Ishikawa (cell line): Measurements from ENCODE around the gene DENND4A.

ENCODE experiments used
- CEBPB ChIP-seq: IDR thresholded peaks from 2 replicates; pipeline ENCODE4 v1.6.1; 2012
- CREB1 ChIP-seq: IDR thresholded peaks from 2 replicates; pipeline ENCODE4 v1.6.1; 2012; ENCODE audit warnings: low read depth
- EGR1 ChIP-seq: IDR thresholded peaks from 2 replicates; pipeline ENCODE4 v1.6.1; 2012
- EP300 ChIP-seq: IDR thresholded peaks from 2 replicates; pipeline ENCODE4 v1.6.1; 2012; ENCODE audit warnings: borderline replicate concordance
- FOXM1 ChIP-seq: IDR thresholded peaks from 2 replicates; pipeline ENCODE4 v1.6.1; 2012; ENCODE audit warnings: low read depth, borderline replicate concordance
- NFIC ChIP-seq: IDR thresholded peaks from 2 replicates; pipeline ENCODE4 v1.6.1; 2012
- RAD21 ChIP-seq: IDR thresholded peaks from 2 replicates; pipeline ENCODE4 v1.6.1; 2012; ENCODE audit warnings: low read depth
- TAF1 ChIP-seq: IDR thresholded peaks from 2 replicates; pipeline ENCODE4 v1.6.1; 2012; ENCODE audit warnings: low read depth, mild to moderate bottlenecking
- TCF12 ChIP-seq: IDR thresholded peaks from 2 replicates; pipeline ENCODE4 v1.6.1; 2012; ENCODE audit warnings: low read depth
- TEAD4 ChIP-seq: IDR thresholded peaks from 2 replicates; pipeline ENCODE4 v1.6.1; 2012
- YY1 ChIP-seq: IDR thresholded peaks from 2 replicates; pipeline ENCODE4 v1.6.1; 2012; ENCODE audit warnings: low read depth
- ZBTB7A ChIP-seq: IDR thresholded peaks from 2 replicates; pipeline ENCODE4 v1.6.1; 2012; ENCODE audit warnings: low read depth
- TF ChIP-seq, protein P1 (sequence below): IDR thresholded peaks from 2 replicates; pipeline ENCODE4 v1.6.1; 2012
- TF ChIP-seq, protein P2 (sequence below): IDR thresholded peaks from 2 replicates; pipeline ENCODE4 v1.6.1; 2012
- TF ChIP-seq, protein P3 (sequence below): IDR thresholded peaks from 2 replicates; pipeline ENCODE4 v1.6.1; 2012; ENCODE audit warnings: low read depth, mild to moderate bottlenecking

The DENND4A gene

DNA sequence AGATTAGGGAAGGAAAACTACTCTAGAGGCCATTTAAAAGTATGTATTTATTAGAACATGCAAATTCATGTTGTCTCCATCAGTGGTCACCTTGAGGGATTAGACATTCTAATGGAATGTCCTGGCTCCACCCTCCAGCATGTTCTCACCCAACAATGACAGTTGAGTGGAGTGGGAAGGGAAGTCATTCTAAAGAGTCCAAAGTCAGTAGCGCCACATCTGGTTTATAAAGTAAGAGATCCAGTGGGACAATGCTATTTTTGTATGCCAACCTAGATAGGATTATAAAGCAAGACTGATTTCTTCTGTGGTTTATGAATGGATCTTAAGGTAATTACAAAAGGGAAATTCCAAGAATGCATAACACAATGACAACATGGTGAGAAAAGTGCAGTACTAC lies 137.1 kb downstream of the DENND4A start:
- TF ChIP-seq EGR1, result no peak
- TF ChIP-seq TAF1, result no peak
- TF ChIP-seq, protein P1, sequence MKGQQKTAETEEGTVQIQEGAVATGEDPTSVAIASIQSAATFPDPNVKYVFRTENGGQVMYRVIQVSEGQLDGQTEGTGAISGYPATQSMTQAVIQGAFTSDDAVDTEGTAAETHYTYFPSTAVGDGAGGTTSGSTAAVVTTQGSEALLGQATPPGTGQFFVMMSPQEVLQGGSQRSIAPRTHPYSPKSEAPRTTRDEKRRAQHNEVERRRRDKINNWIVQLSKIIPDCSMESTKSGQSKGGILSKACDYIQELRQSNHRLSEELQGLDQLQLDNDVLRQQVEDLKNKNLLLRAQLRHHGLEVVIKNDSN, result no peak

DNA sequence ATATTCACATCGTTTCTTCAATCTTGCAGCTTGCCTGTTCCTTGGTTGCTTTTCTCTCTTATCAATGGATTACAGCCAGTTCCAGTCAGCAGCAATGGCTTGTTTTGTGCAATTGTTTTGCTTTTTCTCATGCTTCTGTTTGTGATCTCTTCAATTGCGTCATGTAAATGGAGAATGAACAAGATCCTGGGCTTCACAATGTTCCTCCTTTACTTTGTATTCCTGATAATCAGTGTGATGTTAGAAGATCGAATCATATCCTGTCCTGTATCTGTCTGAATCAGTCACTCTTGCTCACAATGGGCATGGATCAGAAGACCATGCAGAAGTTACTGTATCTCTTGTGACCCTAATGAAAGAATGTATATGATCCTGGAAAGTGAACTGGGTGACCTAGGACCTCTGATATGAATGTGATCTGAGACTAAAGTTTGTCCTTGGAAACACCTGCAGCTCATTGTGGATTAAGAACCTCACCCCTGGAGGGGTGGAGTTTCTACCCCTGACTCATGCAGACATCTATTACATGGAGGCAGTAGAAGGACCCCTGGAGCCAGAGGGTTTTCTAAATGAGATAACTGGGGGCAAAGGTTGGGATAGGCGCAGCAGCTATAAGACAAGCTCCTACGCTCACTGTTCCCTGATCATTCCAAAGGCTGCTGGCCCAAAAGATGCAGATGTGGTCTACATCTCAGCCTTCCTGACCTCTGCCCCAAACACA lies 138.1 kb downstream of the DENND4A start:
- TF ChIP-seq RAD21, result no peak
- TF ChIP-seq CEBPB, result no peak
- no peak for TF ChIP-seq EP300
- TF ChIP-seq, protein P1, result no peak
- TF ChIP-seq TCF12, result no peak
- no peak for TF ChIP-seq FOXM1
- TF ChIP-seq, protein P2, sequence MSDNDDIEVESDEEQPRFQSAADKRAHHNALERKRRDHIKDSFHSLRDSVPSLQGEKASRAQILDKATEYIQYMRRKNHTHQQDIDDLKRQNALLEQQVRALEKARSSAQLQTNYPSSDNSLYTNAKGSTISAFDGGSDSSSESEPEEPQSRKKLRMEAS, result no peak
- TF ChIP-seq CREB1, result no peak
- no peak for TF ChIP-seq YY1
- TF ChIP-seq NFIC, result no peak

DNA sequence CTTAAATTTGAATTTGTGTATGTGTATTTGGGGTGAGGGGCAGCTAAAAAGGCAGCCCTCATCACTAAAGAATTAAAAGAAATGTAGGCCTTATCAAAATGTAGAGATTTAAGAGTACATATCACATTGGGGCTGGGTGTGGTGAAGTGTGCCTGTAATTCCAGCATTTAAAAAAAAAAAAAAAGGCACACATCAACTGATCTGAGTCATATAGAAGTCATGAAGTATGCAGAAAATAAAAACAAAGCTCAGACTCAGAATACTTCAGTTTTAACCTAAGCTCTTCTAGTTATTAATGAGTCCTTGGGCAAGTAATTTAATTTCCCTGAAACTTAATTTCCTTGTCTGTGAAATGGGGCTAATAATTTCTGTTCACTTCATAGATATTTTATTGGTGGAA lies 138.8 kb downstream of the DENND4A start:
- TF ChIP-seq, protein P3, sequence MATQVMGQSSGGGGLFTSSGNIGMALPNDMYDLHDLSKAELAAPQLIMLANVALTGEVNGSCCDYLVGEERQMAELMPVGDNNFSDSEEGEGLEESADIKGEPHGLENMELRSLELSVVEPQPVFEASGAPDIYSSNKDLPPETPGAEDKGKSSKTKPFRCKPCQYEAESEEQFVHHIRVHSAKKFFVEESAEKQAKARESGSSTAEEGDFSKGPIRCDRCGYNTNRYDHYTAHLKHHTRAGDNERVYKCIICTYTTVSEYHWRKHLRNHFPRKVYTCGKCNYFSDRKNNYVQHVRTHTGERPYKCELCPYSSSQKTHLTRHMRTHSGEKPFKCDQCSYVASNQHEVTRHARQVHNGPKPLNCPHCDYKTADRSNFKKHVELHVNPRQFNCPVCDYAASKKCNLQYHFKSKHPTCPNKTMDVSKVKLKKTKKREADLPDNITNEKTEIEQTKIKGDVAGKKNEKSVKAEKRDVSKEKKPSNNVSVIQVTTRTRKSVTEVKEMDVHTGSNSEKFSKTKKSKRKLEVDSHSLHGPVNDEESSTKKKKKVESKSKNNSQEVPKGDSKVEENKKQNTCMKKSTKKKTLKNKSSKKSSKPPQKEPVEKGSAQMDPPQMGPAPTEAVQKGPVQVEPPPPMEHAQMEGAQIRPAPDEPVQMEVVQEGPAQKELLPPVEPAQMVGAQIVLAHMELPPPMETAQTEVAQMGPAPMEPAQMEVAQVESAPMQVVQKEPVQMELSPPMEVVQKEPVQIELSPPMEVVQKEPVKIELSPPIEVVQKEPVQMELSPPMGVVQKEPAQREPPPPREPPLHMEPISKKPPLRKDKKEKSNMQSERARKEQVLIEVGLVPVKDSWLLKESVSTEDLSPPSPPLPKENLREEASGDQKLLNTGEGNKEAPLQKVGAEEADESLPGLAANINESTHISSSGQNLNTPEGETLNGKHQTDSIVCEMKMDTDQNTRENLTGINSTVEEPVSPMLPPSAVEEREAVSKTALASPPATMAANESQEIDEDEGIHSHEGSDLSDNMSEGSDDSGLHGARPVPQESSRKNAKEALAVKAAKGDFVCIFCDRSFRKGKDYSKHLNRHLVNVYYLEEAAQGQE, result no peak
- TF ChIP-seq, protein P1, result no peak
- TF ChIP-seq NFIC, result no peak
- no peak for TF ChIP-seq EGR1
- TF ChIP-seq TCF12, result no peak
- no peak for TF ChIP-seq YY1
- TF ChIP-seq, protein P2, result no peak
- TF ChIP-seq ZBTB7A, result no peak
- no peak for TF ChIP-seq RAD21
- TF ChIP-seq EP300, result no peak
- no peak for TF ChIP-seq TAF1
- no peak for TF ChIP-seq CREB1
- TF ChIP-seq TEAD4, result no peak
- TF ChIP-seq CEBPB, result no peak
- TF ChIP-seq FOXM1, result no peak

DNA sequence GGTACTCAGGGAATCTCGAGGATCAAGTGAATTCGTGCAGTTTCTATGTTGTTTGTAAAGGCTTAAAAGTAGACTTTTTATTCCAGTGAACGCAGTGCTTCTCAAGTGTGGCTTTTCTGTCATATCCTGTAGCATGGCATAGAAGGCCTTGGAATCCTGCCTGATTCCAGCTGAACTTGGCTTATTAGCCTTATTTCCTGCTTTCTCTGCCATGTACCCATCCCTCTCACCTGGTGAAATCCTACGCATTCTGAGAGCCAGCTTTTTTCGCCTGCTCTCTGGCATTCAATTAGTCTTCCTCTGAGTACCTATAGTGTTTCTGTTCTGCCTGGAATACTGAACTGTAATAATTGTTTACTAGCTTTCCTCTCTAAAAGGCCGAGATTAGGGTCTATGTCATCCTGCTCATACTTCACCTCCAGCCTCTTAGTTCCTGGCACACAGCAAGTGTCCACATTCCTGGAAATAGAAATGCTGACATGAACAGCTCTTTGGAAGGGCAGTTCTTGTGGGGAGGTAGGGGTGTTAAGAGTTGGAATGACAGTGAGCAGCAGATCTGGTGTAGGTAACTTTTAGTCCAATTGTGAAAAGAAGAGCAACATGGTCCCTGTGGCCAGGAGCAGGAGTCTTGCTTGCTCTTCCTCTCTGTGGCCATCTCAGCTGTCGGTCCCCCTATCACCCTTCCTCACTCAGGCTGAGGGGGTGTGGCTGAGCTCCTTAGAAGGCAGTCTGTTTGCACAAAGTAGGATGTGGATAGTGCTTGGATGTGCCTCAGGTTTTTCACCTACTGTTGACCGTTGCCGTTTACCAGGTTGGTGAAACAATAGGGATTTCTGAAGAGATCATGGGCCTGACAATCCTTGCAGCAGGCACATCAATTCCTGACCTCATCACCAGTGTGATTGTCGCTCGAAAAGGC lies 140.0 kb downstream of the DENND4A start:
- no peak for TF ChIP-seq TCF12
- no peak for TF ChIP-seq ZBTB7A
- no peak for TF ChIP-seq FOXM1
- TF ChIP-seq EGR1, result no peak

DNA sequence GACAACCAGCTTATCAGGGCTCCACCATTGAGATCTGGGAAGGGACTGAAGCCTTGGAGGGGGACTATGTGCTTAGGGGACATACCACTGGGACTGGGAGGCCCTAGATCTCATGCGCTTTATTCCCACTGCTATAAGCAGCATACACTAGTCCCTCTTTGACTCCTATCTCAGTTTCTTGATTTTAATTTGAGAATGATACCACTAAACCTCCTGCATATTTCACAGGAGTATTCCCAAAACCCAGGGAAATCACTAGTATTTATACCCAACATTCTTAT lies 141.1 kb downstream of the DENND4A start:
- TF ChIP-seq, protein P2, result no peak
- no peak for TF ChIP-seq TAF1
- TF ChIP-seq CREB1, result no peak
- TF ChIP-seq ZBTB7A, result no peak
- TF ChIP-seq, protein P1, result no peak

DNA sequence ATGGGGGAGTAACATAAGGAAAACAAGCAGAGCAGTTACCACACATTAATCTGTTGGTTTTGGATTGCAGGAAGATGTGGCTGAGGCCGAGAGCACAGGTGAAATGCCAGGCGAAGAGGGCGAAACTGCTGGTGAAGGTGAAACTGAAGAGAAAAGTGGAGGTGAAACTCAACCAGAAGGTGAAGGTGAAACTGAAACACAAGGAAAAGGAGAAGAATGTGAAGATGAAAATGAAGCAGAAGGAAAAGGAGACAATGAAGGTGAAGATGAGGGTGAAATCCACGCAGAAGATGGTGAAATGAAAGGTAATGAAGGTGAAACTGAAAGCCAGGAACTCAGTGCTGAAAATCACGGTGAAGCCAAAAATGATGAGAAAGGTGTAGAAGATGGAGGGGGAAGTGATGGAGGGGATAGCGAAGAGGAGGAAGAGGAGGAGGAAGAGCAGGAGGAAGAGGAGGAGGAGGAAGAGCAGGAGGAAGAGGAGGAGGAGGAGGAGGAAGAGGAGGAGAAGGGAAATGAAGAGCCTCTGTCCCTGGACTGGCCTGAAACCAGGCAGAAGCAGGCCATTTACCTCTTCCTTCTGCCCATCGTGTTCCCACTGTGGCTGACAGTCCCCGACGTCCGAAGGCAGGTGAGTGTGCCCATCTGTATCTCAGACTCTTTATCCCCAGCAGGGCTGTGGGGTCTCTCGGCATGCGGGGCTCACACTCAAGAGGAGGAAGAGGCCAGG lies 141.6 kb downstream of the DENND4A start:
- TF ChIP-seq TAF1, result no peak
- no peak for TF ChIP-seq CREB1
- TF ChIP-seq NFIC, result no peak
- TF ChIP-seq, protein P1, result no peak
- TF ChIP-seq ZBTB7A, result no peak
- TF ChIP-seq TCF12, result no peak
- TF ChIP-seq CEBPB, result no peak
- no peak for TF ChIP-seq EGR1
- TF ChIP-seq, protein P2, result no peak
- TF ChIP-seq YY1, result no peak
- no peak for TF ChIP-seq EP300
- no peak for TF ChIP-seq TEAD4
- TF ChIP-seq FOXM1, result no peak
- TF ChIP-seq, protein P3, result no peak
- no peak for TF ChIP-seq RAD21
